C4-2B (cell line): Measurements from ENCODE around the gene GMPR.

Experiments used
- H3K27ac ChIP-seq: fragments of 450-650 bp; 2 replicates; pipeline ENCODE4 v1.5.1; 2017
- CTCF ChIP-seq: fragments of 450-650 bp; conservative IDR thresholded peaks from 2 replicates; pipeline ENCODE4 v1.5.1; 2017; ENCODE audit warnings: mild to moderate bottlenecking
- ZFX ChIP-seq: fragments of 450-650 bp; IDR thresholded peaks from 2 replicates; pipeline ENCODE4 v1.6.1; 2017

Gene GMPR

GRCh38 chr6:16337295-16337975 lies 99.0 kb downstream of the GMPR start:
- no peak overlapping the region for H3K27ac ChIP-seq
- TF ChIP-seq ZFX (no peak), CTCF (no peak)

GRCh38 chr6:16338577-16339264 lies 100.3 kb downstream of the GMPR start:
- no peak overlapping the region for H3K27ac ChIP-seq
- no peak; the same call in 1 of the 2 replicates for TF ChIP-seq CTCF
- TF ChIP-seq ZFX, result no peak

- no peak overlapping the region for H3K27ac ChIP-seq
- no peak for TF ChIP-seq CTCF
- TF ChIP-seq ZFX, result no peak
Observed at GRCh38 chr6:16339265-16339587, 100.8 kb downstream of the GMPR start.

- no peak overlapping the region for H3K27ac ChIP-seq
- TF ChIP-seq ZFX, result no peak
- no peak for TF ChIP-seq CTCF
Observed at GRCh38 chr6:16343593-16343992, 105.2 kb downstream of the GMPR start.

- TF ChIP-seq CTCF (no peak), ZFX (no peak)
- H3K27ac ChIP-seq, result no peak overlapping the region
Observed at GRCh38 chr6:16344756-16345155, 106.4 kb downstream of the GMPR start.
